Left renal pelvis (tissue), 4 donors: Measurements from ENCODE around the gene FOXL3. TPM values are rescaled to one million over a fixed set of nuclear protein-coding genes. Genes with fewer than 3 reads are reported as not detected.
"Not testable (repeated sequence)": the region's sequence is repeated elsewhere in the genome, so short reads cannot be mapped to it uniquely, and the experiment has no call there.

ENCODE experiments used
- DNase-seq, 4 donors: peaks; one replicate each; pipeline ENCODE4 v3.0.0-alpha.2; 2013; ENCODE audit warnings: low read depth in 4 of 4, low spot score in 3 of 4
- polyA plus RNA-seq, 4 donors: library from polyadenylated mRNA; unstranded; fragments of 120-200 nt; gene quantifications; one replicate each; pipeline ENCODE4 v1.2.1, GENCODE V29; 2013; ENCODE audit not compliant: insufficient read length in 4 of 4

FOXL3 gene
- polyA plus RNA-seq, 4 donors, result not detected

DNA sequence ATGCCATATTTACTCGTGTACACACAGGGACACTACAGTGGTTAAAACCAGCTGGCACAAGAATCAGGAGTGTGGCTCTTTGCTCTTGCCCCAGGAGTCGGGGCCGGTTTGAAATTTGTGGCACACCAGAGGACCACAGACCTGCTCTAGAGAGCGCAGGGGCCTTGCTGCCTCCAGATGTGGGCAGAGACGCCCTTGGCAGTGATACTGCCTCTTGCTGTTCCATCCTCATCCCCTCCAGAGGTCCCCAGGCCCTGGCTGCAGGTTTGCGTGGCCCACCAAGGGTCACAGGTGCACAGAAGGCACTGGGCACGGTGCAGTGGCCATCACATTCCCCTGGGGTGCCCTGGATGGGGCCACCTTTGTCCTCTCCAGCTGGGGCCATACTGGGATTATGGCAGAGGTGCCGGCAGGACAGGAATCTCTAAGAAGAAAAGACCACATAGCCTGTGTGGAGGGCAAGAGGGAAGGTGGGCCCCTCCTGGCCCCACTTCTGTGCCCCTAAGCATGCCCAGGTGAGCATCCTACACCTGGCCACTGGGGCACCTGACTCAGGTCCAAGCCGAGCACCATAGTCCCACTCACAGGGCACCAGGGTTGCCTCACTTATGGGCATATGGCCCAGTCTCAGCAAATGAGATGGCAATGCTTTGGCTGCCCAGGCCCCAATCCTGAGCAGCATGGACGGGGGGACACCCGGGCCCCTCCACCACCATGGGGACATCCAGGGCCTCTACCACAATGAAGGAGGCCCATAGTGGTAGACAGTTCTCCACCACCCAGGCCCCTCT, 45.6 kb downstream of the FOXL3 start:
- no peak for DNase-seq

DNA sequence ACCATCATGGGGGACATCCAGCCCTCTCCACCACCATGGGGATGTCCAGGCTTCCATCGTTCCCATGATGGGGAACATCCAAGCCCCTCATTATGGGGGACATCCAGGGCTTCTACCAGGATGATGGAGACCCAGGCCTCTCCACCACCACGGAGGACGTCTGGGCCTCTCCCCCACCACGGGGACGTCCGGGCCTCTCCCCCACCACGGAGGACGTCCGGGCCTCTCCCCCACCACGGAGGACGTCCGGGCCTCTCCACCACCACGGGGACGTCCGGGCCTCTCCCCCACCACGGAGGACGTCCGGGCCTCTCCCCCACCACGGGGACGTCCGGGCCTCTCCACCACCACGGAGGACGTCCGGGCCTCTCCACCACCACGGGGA, 46.2 kb downstream of the FOXL3 start:
- not testable (repeated sequence) for DNase-seq

DNA sequence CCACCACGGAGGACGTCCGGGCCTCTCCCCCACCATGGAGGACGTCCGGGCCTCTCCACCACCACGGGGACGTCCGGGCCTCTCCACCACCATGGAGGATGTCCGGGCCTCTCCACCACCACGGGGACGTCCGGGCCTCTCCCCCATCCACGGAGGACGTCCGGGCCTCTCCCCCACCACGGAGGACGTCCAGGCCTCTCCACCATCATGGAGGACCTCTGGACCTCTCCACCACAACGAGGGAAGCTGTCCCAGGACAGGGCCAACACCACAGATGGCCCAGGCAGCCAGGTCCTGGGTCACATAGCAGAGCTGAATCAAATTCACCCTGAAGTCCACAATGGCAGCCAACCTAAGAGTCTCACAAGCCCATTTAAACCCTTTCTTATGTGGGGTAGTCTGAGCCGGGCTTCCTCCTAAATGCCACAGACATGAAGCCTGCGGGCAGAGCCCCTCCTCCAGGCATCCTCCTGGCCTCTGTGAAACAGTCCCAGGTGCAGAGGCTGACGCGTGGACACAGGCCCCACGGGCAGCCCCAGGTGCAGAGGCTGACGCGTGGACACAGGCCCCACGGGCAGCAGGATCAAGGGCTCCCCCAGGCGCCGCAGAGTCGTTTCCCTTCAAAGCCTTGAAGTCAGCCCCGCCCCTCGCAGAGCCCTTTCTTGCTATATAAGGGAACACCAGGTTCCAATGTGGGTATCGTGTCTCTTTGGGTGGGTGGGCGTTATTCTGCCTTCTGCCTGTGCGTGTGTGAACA, 47.0 kb downstream of the FOXL3 start:
- DNase-seq, result no peak

DNA sequence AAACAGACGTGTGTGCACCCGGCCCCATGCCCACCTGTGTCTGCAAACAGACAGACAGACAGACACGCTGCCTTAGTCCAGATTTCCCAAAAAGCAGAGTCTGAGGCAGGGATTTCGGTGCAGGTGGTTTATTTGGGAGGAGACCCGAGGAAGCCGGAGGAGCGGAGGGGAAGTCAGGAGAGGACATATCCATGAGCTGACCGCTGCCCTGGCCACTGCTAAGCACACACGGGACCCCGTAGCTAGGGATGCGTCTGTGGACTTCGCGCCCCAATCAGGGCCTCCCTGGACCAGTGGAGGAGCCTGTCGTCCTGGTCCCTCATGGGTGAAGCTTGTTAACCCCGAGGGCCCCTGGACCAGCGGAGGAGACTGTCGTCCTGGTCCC, 47.6 kb downstream of the FOXL3 start:
- no peak for DNase-seq

DNA sequence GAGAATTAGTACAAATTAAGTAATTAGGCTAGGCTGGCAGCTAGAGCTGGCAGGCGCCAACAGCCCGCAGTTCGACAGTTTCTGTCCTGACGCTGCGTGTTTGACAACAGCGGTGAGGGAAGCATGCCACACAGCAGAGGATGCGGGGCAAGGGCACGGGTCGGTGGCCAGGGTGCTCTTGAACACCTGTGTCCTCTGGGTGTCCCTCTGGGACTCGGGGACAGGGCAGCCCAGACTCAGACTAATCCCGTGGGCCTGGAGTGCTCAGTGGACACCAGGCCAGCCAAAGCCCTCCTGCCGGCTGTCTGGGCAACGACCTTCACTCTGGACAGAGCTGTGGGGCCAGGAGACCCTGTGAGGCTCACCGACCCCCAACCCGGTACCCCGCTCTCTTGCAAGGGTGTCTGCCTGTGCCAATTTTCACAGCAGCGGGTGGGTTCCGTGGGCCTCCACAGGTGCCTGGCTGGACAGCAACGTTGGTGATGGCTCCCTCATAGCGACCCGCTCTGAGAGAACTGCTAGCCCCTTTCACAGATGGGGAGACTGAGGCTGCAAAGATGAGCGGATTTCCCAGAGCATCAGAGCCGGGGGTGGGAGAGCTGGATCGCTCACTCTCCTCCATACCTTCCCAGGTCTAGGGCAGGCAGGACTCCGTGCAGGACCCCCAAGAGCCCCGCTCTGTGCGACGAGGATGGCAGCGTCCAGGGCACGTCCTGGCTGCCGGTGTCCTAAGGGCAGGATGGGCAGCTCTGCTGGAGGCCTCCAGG, 48.5 kb downstream of the FOXL3 start:
- DNase-seq, result no peak

DNA sequence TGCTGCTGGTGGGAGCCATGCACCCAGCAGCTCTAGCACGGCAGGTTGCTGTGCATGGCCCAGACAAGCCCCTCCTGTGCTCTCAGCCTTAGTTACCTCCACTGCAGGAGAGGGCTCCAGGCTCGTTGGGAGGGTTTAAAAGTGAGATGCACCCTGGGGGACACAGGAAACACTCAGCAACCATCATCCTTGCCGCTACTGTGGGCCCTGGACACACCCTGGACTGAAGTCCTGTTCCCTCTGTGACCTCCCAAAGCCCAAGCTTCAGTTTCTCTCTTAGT, 49.0 kb downstream of the FOXL3 start:
- no peak for DNase-seq

DNA sequence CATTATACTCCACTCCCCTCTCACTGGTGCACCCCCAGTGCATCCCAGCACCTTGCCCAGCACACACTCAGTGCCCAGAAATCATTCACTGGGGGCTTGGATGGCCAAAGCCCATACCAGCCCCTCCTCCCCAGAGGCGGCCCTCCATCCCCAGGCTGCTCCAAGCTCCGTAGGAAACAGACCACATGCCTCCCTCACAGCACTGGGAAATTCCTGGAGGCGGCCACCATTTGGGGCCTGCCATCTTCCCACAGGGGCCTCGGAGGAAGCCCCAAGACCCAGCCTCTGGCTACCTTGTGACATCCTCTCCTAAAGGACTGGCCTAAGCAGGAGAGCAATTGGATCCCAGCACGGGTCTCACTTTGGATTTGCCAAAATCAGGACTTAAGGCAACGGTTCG, 49.7 kb downstream of the FOXL3 start:
- no peak for DNase-seq

DNA sequence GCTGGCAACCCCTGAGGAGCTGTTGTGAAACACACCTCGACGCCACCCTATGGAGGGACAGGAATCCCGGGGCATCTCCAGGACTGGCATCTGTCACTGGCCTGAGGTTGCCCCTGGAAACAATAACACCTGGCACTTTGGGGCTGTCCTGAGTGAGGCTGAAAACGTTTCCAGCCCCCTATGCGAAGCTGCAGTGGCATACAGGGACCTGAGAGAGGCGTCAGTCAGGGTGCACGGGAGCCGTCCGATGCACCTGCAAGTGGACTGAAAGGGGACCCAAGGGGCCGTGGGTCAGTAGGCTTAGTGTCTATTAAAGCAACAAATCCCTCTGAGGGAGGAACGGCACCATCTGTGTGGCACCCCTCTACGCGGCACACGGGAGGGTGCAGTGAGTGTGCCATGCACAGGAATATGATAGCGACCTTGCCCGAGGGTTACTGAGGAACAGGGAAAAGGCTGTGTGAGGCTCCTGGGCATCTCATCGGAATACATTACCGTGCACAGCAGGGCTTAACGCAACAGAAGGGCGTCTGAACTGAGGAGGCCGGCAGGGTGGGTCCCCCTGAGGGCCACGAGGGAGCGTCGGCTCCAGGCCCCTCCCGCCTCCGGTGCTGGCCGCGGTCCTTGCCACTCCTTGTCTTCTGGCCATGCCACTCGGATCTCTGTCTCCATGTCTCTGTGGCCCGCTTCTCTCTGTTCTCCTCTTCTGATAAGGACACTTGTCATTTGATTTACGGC, 50.4 kb downstream of the FOXL3 start:
- DNase-seq, result no peak

Other genes with a start within 250 kb of the FOXL3 start
- gene FAM20C, start 97.6 kb upstream of the FOXL3 start, polyA plus RNA-seq, result 10 to 100 TPM; 33.4 to 73.7 (median 63.3) TPM
- 10 to 100 TPM; 18.3 to 61.1 (median 49.2) TPM for gene PDGFA, start 229.7 kb downstream of the FOXL3 start, polyA plus RNA-seq